ENCODE data around the gene BMI1. TPM values are rescaled to one million over a fixed set of nuclear protein-coding genes. Genes with fewer than 3 reads are reported as not detected.

The BMI1 gene
- total and polyA plus RNA-seq, 2 donors (not counting 1 experiment from before 2014, with no cell fraction given), result 30.6 to 41.6 TPM

- no peaks in the 10 kb centered on the region for H4K20me1 ChIP-seq (ENCODE audit: control insufficient read depth, extremely low read depth, insufficient read depth, low read length)
- peaks cover 55% of the 10 kb centered on the region for H3K27me3 ChIP-seq (ENCODE audit: control insufficient read depth, insufficient read depth, low read length)
- peak; percentile 15 for TF ChIP-seq EZH2 (IDR thresholded peaks at IDR 0.05; ENCODE audit: low read length, missing control alignments)
- TF ChIP-seq CTCF (conservative IDR thresholded peaks at IDR 0.05 in 1 of 2, IDR thresholded peaks at IDR 0.05 in 1 of 2; ENCODE audit: low read depth in 1 of 2, low read length in 2 of 2), result no peak
- H3K79me2 ChIP-seq (ENCODE audit: control insufficient read depth, insufficient read depth, low read length), result no peaks in the 10 kb centered on the region
- no peak for DNase-seq (ENCODE audit: low read depth in 2 of 2)
- H3K4me1 ChIP-seq (ENCODE audit: control insufficient read depth, extremely low read depth, insufficient read depth, low read length), result peaks cover 4% of the 10 kb centered on the region
- H3K9ac ChIP-seq (ENCODE audit: insufficient read depth, low read length), result no peak overlapping the region
- H2AFZ ChIP-seq (ENCODE audit: low read length), result no peak overlapping the region
- H3K4me2 ChIP-seq (ENCODE audit: extremely low read depth, insufficient read depth, low read length), result no peak overlapping the region
- no peaks in the 10 kb centered on the region for H3K36me3 ChIP-seq (ENCODE audit: control insufficient read depth, insufficient read depth, low read length)
- no peak overlapping the region for H3K27ac ChIP-seq (ENCODE audit: insufficient read depth, low read length)
- H3K4me3 ChIP-seq (replicated peaks in 1 of 4; ENCODE audit: control extremely low read depth in 1 of 4, insufficient read depth in 1 of 4, low read depth in 3 of 4, low read length in 4 of 4), result no peak overlapping the region
- H3K9me3 ChIP-seq (ENCODE audit: control insufficient read depth, insufficient read depth, low read depth, low read length), result no peaks in the 10 kb centered on the region
Observed at GRCh38 chr10:22343731-22344130, 22.8 kb downstream of the BMI1 start.

- Histone ChIP-seq H3K4me2 (ENCODE audit: extremely low read depth, insufficient read depth, low read length) (no peak overlapping the region), H3K79me2 (ENCODE audit: control insufficient read depth, insufficient read depth, low read length) (no peaks in the 10 kb centered on the region), H3K27ac (ENCODE audit: insufficient read depth, low read length) (no peak overlapping the region), H4K20me1 (ENCODE audit: control insufficient read depth, extremely low read depth, insufficient read depth, low read length) (no peaks in the 10 kb centered on the region), H3K27me3 (ENCODE audit: control insufficient read depth, insufficient read depth, low read length) (peaks cover 49% of the 10 kb centered on the region), H3K4me1 (ENCODE audit: control insufficient read depth, extremely low read depth, insufficient read depth, low read length) (peaks cover 4% of the 10 kb centered on the region), H3K4me3 (replicated peaks in 1 of 4; ENCODE audit: control extremely low read depth in 1 of 4, insufficient read depth in 1 of 4, low read depth in 3 of 4, low read length in 4 of 4) (no peak overlapping the region), H3K36me3 (ENCODE audit: control insufficient read depth, insufficient read depth, low read length) (no peaks in the 10 kb centered on the region), H3K9ac (ENCODE audit: insufficient read depth, low read length) (no peak overlapping the region), H2AFZ (ENCODE audit: low read length) (no peak overlapping the region), H3K9me3 (ENCODE audit: control insufficient read depth, insufficient read depth, low read depth, low read length) (no peaks in the 10 kb centered on the region)
- DNase-seq (ENCODE audit: low read depth in 2 of 2), result no peak
- TF ChIP-seq CTCF (conservative IDR thresholded peaks at IDR 0.05 in 1 of 2, IDR thresholded peaks at IDR 0.05 in 1 of 2; ENCODE audit: low read depth in 1 of 2, low read length in 2 of 2) (no peak), EZH2 (IDR thresholded peaks at IDR 0.05; ENCODE audit: low read length, missing control alignments) (no peak)
Observed at GRCh38 chr10:22344249-22344648, 23.4 kb downstream of the BMI1 start.

- no peak overlapping the region for H3K27ac ChIP-seq (ENCODE audit: insufficient read depth, low read length)
- H3K36me3 ChIP-seq (ENCODE audit: control insufficient read depth, insufficient read depth, low read length), result no peaks in the 10 kb centered on the region
- H3K9ac ChIP-seq (ENCODE audit: insufficient read depth, low read length), result no peak overlapping the region
- H3K9me3 ChIP-seq (ENCODE audit: control insufficient read depth, insufficient read depth, low read depth, low read length), result no peaks in the 10 kb centered on the region
- no peak overlapping the region for H3K4me3 ChIP-seq (replicated peaks in 1 of 4; ENCODE audit: control extremely low read depth in 1 of 4, insufficient read depth in 1 of 4, low read depth in 3 of 4, low read length in 4 of 4)
- peaks cover 48% of the 10 kb centered on the region for H3K27me3 ChIP-seq (ENCODE audit: control insufficient read depth, insufficient read depth, low read length)
- peaks cover 4% of the 10 kb centered on the region for H3K4me1 ChIP-seq (ENCODE audit: control insufficient read depth, extremely low read depth, insufficient read depth, low read length)
- DNase-seq (ENCODE audit: low read depth in 2 of 2), result no peak
- TF ChIP-seq EZH2 (IDR thresholded peaks at IDR 0.05; ENCODE audit: low read length, missing control alignments) (peak; percentile 93), CTCF (conservative IDR thresholded peaks at IDR 0.05 in 1 of 2, IDR thresholded peaks at IDR 0.05 in 1 of 2; ENCODE audit: low read depth in 1 of 2, low read length in 2 of 2) (no peak)
- H4K20me1 ChIP-seq (ENCODE audit: control insufficient read depth, extremely low read depth, insufficient read depth, low read length), result no peaks in the 10 kb centered on the region
- no peak overlapping the region for H2AFZ ChIP-seq (ENCODE audit: low read length)
- H3K79me2 ChIP-seq (ENCODE audit: control insufficient read depth, insufficient read depth, low read length), result no peaks in the 10 kb centered on the region
- H3K4me2 ChIP-seq (ENCODE audit: extremely low read depth, insufficient read depth, low read length), result no peak overlapping the region
Observed at GRCh38 chr10:22344781-22345300, 23.9 kb downstream of the BMI1 start.
